ENCODE measurements around the gene CHADL.

CHADL gene

DNA sequence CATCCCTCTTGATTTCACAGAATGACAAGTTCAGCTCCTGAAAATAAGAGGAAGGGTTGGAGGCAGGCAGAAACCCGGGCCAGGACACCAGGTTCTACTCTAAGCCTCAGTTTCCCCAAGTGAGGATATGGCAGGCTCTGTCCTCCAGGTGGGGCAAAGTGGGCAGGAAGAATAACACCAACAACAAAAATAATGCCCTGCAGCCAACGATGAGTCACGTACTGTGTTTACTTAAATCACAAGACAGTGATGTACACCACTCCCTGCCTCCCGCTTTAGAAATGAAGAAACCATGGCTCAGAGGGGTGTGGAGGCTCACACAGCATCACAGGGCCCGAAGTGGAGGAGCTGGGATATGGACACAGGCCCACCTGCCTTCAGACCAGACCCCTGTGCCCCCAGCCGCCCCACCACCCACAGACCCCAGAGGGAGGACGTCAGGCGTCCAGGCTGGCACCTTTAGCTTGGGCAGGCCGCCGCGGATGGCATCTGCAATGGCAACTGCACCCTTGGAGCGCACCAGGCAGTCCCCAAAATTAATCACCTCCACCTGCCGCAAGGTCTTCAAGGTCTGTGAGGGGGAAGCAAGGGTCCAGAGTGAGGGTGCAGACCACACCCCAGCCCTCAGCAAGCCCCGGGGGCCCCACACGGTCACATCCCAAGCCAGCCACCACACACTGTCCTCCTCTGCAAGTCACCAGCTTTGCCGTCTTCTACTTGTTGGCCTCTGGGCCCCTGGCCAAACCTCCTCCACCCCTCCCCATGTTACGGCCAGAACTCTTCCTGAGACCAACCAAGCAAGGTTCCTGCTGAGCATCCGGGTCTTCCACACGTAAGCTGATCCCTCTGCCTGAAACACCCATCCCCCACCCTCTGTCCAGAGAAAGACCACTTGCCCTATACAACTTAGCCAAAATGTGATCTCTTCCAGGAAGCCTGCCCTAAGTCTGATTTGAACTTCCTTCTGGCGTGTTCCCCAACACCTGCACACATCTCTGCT is 15.8 kb upstream of the CHADL start:
- FAIRE-seq = no peak

GRCh38 chr22:41254230-41254629 is 13.5 kb upstream of the CHADL start:
- DNase-seq (ENCODE audit: insufficient read length, low spot score) (no peak), FAIRE-seq (no peak)

More for the DNA sequence above, 15.8 kb upstream of the CHADL start:
- peak; percentile 33 for DNase-seq (ENCODE audit: insufficient read length, low spot score)

DNA sequence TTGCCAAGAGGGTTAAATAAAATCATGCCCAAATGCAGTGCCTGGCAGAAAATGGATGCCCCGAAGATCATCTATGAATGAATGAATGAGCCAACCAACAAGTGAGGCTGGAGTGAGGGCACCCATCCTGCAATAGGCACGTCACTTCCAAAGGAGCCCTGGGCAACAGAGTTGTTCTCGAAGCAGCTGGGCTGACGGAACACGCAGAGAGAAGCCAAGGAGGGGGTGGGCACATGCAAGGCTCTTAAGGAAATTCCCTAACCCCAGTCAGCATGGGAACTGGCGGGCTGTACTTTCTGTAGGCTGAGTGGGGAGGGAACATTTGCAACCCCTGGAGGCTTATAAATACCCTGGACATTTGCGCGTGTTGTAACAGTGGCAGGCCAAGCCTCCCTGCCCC is 11.6 kb upstream of the CHADL start:
- FAIRE-seq (no peak), DNase-seq (ENCODE audit: insufficient read length, low spot score) (no peak)

GRCh38 chr22:41250127-41250526 is 9.4 kb upstream of the CHADL start:
- FAIRE-seq (no peak), DNase-seq (ENCODE audit: insufficient read length, low spot score) (no peak)

GRCh38 chr22:41249442-41249841 is 8.7 kb upstream of the CHADL start:
- FAIRE-seq (no peak), DNase-seq (ENCODE audit: insufficient read length, low spot score) (no peak)

- DNase-seq (ENCODE audit: insufficient read length, low spot score) = no peak
- no peak for FAIRE-seq
Observed at GRCh38 chr22:41248758-41249157, 8.0 kb upstream of the CHADL start.

GRCh38 chr22:41248314-41248713 is 7.6 kb upstream of the CHADL start:
- no peak for FAIRE-seq
- no peak for DNase-seq (ENCODE audit: insufficient read length, low spot score)

- no peak for FAIRE-seq
- DNase-seq (ENCODE audit: insufficient read length, low spot score) = no peak
Observed at GRCh38 chr22:41247703-41248102, 7.0 kb upstream of the CHADL start.

DNA sequence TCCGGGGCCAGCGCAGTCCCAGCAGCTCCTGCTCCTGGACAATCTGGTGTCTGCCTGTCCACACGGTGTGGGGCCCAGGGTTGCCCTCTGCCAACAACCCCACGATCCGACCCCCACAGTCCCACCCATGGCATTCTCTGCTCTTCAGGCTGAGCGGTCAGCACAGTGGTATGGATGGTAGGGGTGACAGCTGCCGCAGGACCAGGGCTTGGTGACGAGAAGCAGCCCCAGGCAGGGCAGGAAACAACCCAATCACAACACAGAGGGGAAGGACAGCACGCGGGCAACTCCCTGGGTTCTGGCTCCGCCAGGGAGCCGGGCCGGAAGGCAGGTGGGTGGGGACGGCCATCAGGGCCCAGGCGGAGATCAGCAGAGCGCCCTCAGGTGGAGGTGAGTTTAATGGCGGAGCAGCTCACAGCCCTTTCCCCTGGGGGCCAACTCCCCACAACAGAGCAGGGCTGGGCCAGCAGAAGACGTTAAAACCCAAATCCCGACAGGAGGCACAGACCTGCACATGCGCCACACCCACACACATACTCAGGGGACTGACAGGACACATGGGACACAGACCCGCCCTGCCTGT is 5.3 kb upstream of the CHADL start:
- FAIRE-seq (no peak), DNase-seq (ENCODE audit: insufficient read length, low spot score) (no peak)

GRCh38 chr22:41243361-41243760 is 2.6 kb upstream of the CHADL start:
- DNase-seq (ENCODE audit: insufficient read length, low spot score) (no peak), FAIRE-seq (no peak)

- no peak for DNase-seq (ENCODE audit: insufficient read length, low spot score)
- no peak for FAIRE-seq
Observed at GRCh38 chr22:41242396-41243117, 1.8 kb upstream of the CHADL start.

DNA sequence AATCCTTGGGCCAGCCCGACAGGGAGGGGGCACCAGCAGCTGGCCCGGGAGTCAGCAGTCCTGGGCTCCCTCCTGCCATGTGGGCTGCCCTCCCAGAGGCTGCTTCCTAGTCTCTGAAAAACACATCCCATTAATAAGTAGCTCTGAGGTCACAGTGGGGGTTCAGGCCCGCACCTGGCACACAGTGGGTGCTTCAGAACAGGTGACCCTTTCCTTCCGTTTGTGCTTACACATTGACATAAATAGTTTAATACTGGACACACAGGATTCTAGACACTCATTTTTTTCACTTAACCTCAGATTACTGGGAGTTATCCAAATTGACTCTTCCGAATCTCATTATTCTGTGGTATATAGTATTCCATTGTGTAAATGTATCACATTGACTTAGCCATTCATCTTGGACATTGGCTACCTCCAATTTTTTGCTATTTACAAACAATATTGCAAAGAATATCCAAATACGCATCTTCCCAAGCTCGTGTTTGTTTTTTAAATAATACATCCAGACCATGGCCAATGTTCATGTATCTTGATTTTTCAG is 474 bp upstream of the CHADL start:
- no peak for DNase-seq (ENCODE audit: insufficient read length, low spot score)
- FAIRE-seq = no peak

DNA sequence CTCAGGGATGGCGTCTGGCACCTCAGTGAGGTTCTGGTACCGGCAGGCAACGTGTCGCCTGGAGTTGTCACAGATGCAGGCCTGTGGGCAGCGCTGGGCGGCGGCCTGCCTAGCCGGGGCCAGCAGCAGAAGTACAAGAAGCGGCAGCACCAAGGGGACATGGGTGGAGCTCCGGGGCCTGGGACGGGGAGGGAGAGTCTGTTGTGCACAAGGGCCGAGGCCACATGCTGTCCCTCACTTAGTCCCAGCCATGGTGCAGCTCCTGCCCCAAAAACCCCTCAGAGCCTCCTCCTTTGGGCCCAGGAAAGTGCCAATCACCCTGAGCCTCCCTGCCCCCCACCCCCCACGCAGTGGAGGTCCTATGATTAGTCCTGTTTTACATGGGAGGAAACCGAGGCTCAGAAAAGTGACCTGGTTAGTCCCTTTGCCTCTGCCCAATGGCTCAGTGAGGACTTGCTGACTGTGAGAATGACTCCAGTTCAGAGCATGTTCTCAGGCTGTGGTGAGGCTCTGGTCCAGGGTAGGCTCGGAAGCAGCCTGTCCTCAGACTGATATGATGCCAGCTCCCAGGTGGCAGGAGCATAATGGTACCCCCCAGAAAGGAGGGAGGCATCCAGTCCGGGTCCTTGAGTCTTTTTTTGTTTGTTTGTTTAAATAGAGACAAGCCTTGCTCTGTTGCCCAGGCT is 1.1 kb downstream of the CHADL start:
- DNase-seq (ENCODE audit: insufficient read length, low spot score) = no peak
- no peak for FAIRE-seq

GRCh38 chr22:41238570-41239442 is 1.9 kb downstream of the CHADL start:
- no peak for FAIRE-seq

DNA sequence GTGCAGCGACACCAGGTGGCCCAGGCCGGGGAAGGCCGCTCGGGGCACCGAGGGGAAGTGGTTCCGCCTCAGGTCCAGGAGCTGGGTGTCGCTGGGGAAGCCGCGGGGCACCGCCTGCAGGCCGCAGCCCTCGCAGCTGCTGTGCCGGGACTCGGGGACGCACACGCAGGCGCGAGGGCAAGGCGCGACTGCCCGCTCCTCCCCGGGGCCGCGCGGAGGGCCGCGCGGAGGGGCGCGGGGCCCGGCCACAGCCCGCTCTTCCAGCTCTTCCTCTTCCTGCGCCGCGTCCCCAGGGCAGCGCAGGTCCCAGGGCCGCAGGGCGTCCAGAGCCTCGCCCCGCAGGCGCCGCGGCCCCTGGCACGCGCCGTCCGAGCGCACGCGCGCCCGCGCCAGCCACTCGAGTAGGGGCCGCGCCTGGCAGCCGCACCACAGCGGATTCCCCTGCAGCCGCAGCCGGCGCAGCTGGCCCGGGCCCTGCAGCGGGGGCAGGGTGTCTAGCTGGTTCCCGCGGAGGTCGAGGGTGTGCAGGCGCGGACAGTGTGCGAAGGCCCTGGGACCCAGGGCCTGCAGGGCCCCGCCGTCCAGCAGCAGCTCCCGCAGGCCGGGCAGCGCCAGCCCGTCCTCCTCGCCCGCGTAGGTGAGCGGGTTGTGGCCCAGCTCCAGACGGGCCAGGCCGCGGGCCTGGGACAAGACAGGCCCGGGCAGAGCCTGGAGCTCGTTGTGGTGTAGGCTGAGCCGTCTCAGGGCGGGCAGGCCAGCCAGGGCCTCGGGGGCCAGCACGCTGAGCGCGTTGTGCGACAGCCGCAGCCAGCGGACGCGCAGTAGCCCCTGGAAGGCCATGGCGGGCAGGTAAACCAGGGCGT is 2.8 kb downstream of the CHADL start:
- FAIRE-seq (no peak), DNase-seq (ENCODE audit: insufficient read length, low spot score) (no peak)

More at GRCh38 chr22:41238570-41239442, 1.9 kb downstream of the CHADL start:
- no peak for DNase-seq (ENCODE audit: insufficient read length, low spot score)

- FAIRE-seq = no peak
- DNase-seq (ENCODE audit: insufficient read length, low spot score) = no peak
Observed at GRCh38 chr22:41237036-41237706, 3.6 kb downstream of the CHADL start.

DNA sequence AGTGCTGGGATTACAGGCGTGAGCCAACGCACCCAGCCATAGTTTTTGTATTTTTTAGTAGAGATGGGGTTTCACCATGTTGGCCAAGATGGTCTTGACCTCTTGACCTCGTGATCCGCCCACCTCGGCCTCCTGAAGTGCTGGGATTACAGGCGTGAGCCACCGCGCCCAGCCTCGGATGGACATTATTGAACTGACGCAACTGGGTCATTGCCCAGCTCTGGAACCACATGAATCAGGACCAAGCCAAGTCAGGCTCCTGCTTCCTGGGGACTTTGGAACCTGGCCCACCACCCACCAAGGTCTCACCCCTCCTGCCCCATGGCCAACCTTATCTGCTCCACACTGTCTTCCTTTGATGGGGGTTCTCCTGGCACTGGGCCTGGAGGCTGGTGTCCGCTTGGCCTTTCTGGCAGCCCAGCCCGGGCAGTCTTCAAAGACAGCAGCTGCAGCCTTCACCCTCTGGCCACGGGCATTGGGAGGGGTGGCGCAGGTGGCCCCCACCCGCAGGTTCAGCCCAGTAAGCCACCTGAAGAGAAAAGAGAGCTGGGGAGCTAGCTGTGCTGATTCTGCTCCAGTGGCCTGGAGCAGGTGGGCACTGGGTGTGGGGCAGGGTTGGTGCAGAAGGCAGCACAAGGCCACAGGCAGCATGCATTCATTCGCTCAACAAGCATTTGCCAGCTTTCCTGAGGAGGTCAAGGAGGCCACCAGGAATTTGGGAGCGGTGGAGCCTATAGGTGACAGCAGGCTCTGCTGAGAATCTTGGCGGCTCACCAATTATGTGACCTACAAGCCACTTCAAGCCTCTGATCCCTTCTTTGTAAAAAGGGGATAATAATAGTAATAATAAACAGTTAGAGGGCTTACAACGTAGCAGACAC is 5.7 kb downstream of the CHADL start:
- no peak for DNase-seq (ENCODE audit: insufficient read length, low spot score)
- no peak for FAIRE-seq
